NT2/D1 (cell line): ENCODE measurements around the gene PANK4.

Experiments used
- YY1 ChIP-seq: IDR thresholded peaks from 2 replicates; pipeline ENCODE4 v1.6.1; 2011; ENCODE audit not compliant: insufficient read length, insufficient read depth
- ZNF274 ChIP-seq: IDR thresholded peaks from 2 replicates; pipeline ENCODE4 v1.6.1; 2011; ENCODE audit warnings: mild to moderate bottlenecking, low read depth, low read length

DNA sequence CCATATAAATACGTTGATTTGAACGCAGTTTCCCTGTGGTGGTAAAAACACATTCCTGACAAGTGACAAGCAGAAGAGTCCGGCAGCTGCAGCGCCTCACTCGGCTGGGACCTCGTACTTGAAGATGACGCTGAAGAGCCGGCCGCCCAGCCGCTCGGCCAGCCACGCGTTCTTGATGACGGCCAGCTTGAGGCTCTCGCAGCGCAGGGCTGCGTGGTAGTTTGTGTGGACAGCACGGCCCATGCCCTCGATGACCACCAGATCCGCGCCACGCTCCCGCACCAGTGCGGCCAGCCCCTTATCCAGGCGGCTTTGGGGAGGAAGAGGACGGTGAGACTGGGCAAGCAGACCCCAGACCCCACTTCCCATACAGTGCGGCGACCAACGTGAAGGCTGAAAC is 17.6 kb downstream of the PANK4 start:
- TF ChIP-seq YY1, result no peak
- TF ChIP-seq ZNF274, result no peak
